Measurements from ENCODE around the gene HOXB9. TPM values are rescaled to one million over a fixed set of nuclear protein-coding genes. Genes with fewer than 3 reads are reported as not detected.

HOXB9 gene
- total RNA-seq, 1 experiment from 2014 or later, result 65.9 TPM

DNA sequence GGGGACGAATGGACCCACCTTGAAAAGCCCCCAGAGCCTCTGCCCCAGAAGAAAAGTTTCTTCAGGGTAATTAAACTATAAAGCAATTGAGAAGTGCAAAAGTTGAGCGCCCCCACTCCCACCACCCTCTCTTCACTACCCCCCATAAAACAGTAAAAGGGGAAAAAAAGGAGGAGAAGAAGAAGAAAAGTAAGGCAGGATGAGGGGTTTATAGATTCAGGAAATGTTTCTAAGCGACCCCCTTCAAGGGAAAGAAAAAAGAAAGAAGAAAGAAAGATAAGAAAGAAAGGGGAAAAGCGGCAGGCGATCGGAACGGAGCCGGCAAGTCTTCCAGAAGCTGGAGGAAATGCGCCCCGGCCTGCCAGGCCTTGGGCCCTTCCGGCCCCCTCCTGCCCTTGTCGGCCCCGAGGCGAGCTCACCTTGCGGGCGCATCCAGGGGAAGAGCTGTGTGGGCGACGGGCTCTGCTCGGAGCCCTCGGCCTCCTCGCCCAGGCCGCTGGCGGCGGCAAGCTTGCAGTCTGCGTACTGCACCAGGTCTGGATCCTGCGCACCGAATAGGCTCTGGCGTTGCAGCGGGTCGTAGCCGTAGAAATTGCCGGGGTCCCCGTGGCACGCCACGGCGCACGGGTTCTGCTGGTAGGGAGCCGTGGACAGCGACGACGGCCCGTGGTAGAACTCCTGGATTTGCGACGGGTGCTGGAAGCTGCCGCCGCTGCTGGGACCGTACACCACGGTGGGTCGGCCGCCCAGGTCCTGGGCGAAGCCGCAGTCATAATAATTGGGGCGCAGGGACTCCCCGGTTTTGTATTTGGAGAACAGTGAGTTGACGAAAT lies 12.1 kb downstream of the HOXB9 start:
- intact Hi-C loops (cut with micrococcal nuclease; ENCODE audit: unreplicated experiment), result loop anchor here (10.0 kb wide), 1 partner anchor 589 kb away; no protein-coding TSS in a partner anchor
- no peaks in the 10 kb centered on the region for H3K9me3 ChIP-seq (ENCODE audit: control insufficient read depth, insufficient read depth, low read depth, low read length)
- in situ Hi-C loops (cut with HindIII; ENCODE audit: low pct_unique_long_range_greater_than_20kb, low sequenced_read_pairs), result no loop called here
- peak overlapping the region; percentile 68 to 71 for H3K4me3 ChIP-seq (ENCODE audit: low read depth in 2 of 2, low read length in 2 of 2)
- ChIA-PET CTCF (interaction anchor here (0.6 to 0.9 kb wide), 4 partner anchors 23 to 476 kb away, joined by 5 to 8 read pairs (median 6); no protein-coding TSS in a partner anchor), POLR2A (interaction anchor here (0.6 to 2.4 kb wide), 6 partner anchors 8 to 34 kb away, joined by 3 to 13 read pairs (median 6); partner anchors contain the start of gene HOXB6)
- peak overlapping the region; percentile 99 for H3K27ac ChIP-seq (ENCODE audit: low read length)
- no TSS peak for BruUV-seq (replicated peaks)
- DNase-seq (ENCODE audit: low read depth, low spot score) (no peak), ATAC-seq (no peak)
- no peaks in the 10 kb centered on the region for H3K27me3 ChIP-seq (ENCODE audit: control insufficient read depth, insufficient read depth, low read length)
- H3K36me3 ChIP-seq (ENCODE audit: control insufficient read depth, insufficient read depth, low read length), result no peaks in the 10 kb centered on the region; the same call in 1 of the 2 replicates
- TF ChIP-seq POLR2AphosphoS5 (IDR thresholded peaks at IDR 0.05; ENCODE audit: low read depth, low read length) (peak; percentile 71), TCF7L2 (IDR thresholded peaks at IDR 0.05; ENCODE audit: low read depth, low read length) (peak; percentile 41; the same call in 1 of the 2 replicates), SIN3A (IDR thresholded peaks at IDR 0.05; ENCODE audit: borderline replicate concordance, insufficient read depth, low read depth, low read length) (peak; percentile 70; the same call in 1 of the 2 replicates)
- TF ChIP-seq, protein P1, sequence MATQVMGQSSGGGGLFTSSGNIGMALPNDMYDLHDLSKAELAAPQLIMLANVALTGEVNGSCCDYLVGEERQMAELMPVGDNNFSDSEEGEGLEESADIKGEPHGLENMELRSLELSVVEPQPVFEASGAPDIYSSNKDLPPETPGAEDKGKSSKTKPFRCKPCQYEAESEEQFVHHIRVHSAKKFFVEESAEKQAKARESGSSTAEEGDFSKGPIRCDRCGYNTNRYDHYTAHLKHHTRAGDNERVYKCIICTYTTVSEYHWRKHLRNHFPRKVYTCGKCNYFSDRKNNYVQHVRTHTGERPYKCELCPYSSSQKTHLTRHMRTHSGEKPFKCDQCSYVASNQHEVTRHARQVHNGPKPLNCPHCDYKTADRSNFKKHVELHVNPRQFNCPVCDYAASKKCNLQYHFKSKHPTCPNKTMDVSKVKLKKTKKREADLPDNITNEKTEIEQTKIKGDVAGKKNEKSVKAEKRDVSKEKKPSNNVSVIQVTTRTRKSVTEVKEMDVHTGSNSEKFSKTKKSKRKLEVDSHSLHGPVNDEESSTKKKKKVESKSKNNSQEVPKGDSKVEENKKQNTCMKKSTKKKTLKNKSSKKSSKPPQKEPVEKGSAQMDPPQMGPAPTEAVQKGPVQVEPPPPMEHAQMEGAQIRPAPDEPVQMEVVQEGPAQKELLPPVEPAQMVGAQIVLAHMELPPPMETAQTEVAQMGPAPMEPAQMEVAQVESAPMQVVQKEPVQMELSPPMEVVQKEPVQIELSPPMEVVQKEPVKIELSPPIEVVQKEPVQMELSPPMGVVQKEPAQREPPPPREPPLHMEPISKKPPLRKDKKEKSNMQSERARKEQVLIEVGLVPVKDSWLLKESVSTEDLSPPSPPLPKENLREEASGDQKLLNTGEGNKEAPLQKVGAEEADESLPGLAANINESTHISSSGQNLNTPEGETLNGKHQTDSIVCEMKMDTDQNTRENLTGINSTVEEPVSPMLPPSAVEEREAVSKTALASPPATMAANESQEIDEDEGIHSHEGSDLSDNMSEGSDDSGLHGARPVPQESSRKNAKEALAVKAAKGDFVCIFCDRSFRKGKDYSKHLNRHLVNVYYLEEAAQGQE (IDR thresholded peaks at IDR 0.05; ENCODE audit: insufficient read depth in 1 of 2, low read depth in 2 of 2, low read length in 1 of 2), result 0 out of 4 replicates have a peak, but pooled peaks of 1 of the 2 experiments have one; percentile 56
- TF ChIP-seq, protein P2, sequence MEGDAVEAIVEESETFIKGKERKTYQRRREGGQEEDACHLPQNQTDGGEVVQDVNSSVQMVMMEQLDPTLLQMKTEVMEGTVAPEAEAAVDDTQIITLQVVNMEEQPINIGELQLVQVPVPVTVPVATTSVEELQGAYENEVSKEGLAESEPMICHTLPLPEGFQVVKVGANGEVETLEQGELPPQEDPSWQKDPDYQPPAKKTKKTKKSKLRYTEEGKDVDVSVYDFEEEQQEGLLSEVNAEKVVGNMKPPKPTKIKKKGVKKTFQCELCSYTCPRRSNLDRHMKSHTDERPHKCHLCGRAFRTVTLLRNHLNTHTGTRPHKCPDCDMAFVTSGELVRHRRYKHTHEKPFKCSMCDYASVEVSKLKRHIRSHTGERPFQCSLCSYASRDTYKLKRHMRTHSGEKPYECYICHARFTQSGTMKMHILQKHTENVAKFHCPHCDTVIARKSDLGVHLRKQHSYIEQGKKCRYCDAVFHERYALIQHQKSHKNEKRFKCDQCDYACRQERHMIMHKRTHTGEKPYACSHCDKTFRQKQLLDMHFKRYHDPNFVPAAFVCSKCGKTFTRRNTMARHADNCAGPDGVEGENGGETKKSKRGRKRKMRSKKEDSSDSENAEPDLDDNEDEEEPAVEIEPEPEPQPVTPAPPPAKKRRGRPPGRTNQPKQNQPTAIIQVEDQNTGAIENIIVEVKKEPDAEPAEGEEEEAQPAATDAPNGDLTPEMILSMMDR (IDR thresholded peaks at IDR 0.05), result no peak
- peaks cover 43% of the 10 kb centered on the region for H3K4me1 ChIP-seq (ENCODE audit: control insufficient read depth, insufficient read depth, low read length)

DNA sequence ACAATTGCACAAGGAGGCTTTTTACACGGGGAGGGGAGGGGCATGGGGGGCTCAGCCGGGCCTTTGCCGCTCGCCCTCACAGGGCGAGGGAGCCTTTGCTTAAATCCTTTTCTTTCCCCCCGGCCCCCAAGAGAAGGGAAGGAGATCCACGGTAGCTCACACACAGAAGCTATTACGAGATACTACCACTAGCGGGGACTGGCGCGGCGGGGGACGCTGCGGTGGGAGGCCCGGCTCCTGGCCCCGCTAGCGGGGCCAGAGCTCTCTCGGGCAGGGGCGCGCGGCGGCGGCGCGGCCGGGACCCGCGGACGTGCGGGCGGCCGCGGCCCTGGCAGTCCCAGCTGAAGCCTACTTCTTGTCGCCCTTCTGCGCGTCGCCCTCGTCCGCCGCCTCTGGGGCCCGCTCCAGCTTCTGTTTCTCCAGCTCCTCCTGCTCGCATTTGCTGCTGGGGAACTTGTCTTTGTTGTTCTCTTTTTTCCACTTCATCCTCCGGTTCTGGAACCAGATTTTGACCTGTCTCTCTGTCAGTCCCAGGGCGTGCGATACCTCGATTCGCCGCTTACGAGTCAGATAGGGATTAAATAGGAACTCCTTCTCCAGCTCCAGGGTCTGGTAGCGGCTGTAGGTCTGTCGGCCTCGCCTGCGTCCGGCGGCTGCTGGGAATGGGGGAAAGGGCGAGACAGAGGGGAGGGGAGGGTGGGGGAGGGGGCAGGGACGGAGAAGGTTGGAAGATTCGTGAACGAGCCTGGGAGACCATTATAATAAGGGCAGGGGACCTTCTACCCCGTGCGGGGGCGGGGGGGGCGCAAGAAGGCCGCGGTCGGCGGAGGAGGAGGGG lies 13.1 kb downstream of the HOXB9 start:
- no peak for DNase-seq (ENCODE audit: low read depth, low spot score)
- in situ Hi-C loops (cut with HindIII; ENCODE audit: low pct_unique_long_range_greater_than_20kb, low sequenced_read_pairs) (no loop called here), intact Hi-C loops (cut with micrococcal nuclease; ENCODE audit: unreplicated experiment) (loop anchor here (10.0 kb wide), 1 partner anchor 588 kb away; no protein-coding TSS in a partner anchor)
- ChIA-PET CTCF (interaction anchor here (0.6 to 1.3 kb wide), 3 partner anchors 19 to 261 kb away, joined by 3 to 5 read pairs (median 4); partner anchors contain the start of gene HOXB5), POLR2A (interaction anchor here (0.6 to 1.1 kb wide), 5 partner anchors 12 to 66 kb away, joined by 3 to 4 read pairs (median 4); no protein-coding TSS in a partner anchor)
- Histone ChIP-seq H3K4me1 (ENCODE audit: control insufficient read depth, insufficient read depth, low read length) (peaks cover 45% of the 10 kb centered on the region), H3K27ac (ENCODE audit: low read length) (peak overlapping the region; percentile 99), H3K27me3 (ENCODE audit: control insufficient read depth, insufficient read depth, low read length) (no peaks in the 10 kb centered on the region), H3K4me3 (ENCODE audit: low read depth in 2 of 2, low read length in 2 of 2) (peak overlapping the region; percentile 68 to 71), H3K36me3 (ENCODE audit: control insufficient read depth, insufficient read depth, low read length) (no peaks in the 10 kb centered on the region; the same call in 1 of the 2 replicates), H3K9me3 (ENCODE audit: control insufficient read depth, insufficient read depth, low read depth, low read length) (no peaks in the 10 kb centered on the region)
- peak; percentile 3 for ATAC-seq
- TF ChIP-seq SIN3A (IDR thresholded peaks at IDR 0.05; ENCODE audit: borderline replicate concordance, insufficient read depth, low read depth, low read length), result peak; percentile 37; the same call in 1 of the 2 replicates
- TF ChIP-seq POLR2AphosphoS5 (IDR thresholded peaks at IDR 0.05; ENCODE audit: low read depth, low read length), result no peak
- TF ChIP-seq, protein P2 (IDR thresholded peaks at IDR 0.05), result no peak
- TF ChIP-seq TCF7L2 (IDR thresholded peaks at IDR 0.05; ENCODE audit: low read depth, low read length), result peak; percentile 44; the same call in 1 of the 2 replicates
- TF ChIP-seq, protein P1 (IDR thresholded peaks at IDR 0.05; ENCODE audit: insufficient read depth in 1 of 2, low read depth in 2 of 2, low read length in 1 of 2), result no peak
- TSS peak; percentile 80 for BruUV-seq (replicated peaks)

Data from Panc1 (cell line).